WI38 (cell line): ENCODE results near the gene SCP2D1.

Source experiments
- H3K4me3 ChIP-seq: 2 replicates; pipeline ENCODE4 v1.5.1; 2011; ENCODE audit warnings: low read depth, mild to moderate bottlenecking, control low read depth, low read length
- TF ChIP-seq, protein P1 (sequence below): IDR thresholded peaks from 2 replicates; pipeline ENCODE4 v1.5.1; 2012; ENCODE audit warnings: low read depth, mild to moderate bottlenecking, control low read depth, low read length

Gene SCP2D1

DNA sequence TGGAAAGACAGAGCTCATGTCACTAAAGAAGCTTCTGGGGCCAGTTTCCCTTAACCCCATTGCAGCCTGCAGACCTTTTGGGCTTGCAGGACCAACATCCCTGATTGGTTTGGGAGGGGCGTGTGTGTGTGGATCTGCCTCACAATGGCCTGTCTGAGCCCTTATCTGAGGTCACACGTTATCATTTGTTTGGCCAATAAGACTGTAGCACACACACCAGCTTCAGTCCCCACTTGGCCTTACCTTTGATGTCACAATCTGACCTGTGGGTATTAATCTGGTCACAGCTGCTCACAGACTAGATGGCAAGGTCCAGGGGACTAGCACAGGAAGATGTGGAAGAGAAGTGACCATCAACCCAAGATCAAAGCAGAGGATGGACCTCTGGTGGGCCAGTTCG lies at the start of gene SCP2D1:
Gene SCP2D1, plus strand, starts transcription at position 301 of the 400 bp plus-strand sequence. Its CDS starts 33 bp downstream, at position 334.
- TF ChIP-seq, protein P1, sequence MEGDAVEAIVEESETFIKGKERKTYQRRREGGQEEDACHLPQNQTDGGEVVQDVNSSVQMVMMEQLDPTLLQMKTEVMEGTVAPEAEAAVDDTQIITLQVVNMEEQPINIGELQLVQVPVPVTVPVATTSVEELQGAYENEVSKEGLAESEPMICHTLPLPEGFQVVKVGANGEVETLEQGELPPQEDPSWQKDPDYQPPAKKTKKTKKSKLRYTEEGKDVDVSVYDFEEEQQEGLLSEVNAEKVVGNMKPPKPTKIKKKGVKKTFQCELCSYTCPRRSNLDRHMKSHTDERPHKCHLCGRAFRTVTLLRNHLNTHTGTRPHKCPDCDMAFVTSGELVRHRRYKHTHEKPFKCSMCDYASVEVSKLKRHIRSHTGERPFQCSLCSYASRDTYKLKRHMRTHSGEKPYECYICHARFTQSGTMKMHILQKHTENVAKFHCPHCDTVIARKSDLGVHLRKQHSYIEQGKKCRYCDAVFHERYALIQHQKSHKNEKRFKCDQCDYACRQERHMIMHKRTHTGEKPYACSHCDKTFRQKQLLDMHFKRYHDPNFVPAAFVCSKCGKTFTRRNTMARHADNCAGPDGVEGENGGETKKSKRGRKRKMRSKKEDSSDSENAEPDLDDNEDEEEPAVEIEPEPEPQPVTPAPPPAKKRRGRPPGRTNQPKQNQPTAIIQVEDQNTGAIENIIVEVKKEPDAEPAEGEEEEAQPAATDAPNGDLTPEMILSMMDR, result no peak

DNA sequence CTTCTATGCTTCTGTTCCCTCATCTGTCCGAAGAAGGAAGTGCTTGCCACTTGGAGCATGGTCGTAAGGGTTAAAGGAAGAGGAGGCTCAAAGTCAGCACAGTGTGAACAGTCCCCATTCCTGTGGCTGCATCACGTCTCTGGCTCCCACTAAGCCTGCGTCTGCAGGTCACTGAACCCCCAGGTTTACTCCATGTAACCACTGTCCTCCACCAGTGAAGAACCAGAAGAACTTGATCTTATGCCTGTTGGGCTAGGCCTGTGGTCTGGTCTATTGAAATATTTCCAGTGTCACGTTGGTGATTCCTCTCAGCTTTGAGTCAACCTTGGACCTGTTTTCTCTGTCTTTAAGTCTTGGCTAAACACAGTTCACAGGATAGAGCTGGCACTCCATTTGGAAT lies 45.9 kb upstream of the SCP2D1 start:
- no peak overlapping the region for H3K4me3 ChIP-seq
- TF ChIP-seq, protein P1, result no peak

More for the DNA sequence above, at the start of gene SCP2D1:
- H3K4me3 ChIP-seq, result no peak within 1 kb of the TSS

DNA sequence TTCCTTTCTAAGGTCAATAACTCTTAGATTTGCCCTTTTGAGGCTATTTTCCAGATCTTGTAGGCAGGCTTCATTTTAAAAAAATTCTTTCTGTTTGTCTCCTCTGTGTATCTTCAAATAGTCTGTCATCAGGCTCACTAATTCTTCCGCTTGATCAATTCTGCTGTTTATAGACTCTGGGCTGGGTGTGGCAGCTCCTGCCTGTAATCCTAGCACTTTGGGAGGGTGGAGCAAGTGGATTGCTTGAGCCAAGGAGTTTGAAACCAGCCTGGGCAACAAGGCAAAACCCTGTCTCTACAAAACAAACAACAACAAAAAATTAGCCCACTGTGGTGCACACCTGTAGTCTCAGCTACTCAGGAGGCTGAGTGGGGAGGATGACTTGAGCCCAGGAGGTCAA lies 40.0 kb upstream of the SCP2D1 start:
- TF ChIP-seq, protein P1, result no peak
- H3K4me3 ChIP-seq, result no peak overlapping the region

DNA sequence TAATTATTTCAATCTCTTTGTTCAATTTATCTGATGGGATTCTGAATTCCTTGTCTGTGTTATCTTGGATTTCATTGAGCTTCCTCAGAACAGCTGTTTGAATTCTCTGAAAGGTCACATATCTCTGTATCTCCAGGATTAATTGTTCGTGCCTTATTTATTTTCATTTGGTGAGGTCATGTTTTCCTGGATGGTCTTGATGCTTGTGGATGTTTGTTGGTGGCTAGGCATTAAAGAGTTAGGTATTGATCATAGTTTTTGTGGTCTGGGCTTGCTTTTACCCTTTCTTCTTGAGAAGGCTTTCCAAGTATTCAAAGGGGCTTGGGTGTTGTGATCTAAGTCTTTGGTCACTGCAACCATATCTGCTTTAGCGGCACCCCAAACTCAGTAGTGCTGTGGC lies 39.4 kb upstream of the SCP2D1 start:
- TF ChIP-seq, protein P1, result no peak
- no peak overlapping the region for H3K4me3 ChIP-seq

DNA sequence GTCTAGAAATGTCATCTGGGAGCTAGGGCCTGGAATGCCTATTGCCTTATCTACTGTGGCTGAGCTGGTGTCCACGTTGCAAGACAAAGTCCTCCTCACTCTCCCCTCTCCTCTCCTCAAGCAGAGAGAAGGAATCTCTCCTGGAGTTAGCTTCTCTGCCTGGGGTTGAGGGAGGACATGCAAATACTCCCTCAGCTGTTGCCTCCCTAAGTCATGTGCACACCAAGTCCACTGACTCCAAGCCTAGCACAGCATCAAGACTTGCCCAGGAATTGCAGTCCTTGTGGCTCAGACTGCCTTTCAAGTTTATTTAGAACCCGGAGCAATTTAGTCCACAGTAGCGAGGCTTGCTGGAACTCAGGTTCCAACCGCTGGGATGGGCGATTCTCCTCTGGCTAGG lies 38.0 kb upstream of the SCP2D1 start:
- H3K4me3 ChIP-seq, result no peak overlapping the region
- TF ChIP-seq, protein P1, result no peak

DNA sequence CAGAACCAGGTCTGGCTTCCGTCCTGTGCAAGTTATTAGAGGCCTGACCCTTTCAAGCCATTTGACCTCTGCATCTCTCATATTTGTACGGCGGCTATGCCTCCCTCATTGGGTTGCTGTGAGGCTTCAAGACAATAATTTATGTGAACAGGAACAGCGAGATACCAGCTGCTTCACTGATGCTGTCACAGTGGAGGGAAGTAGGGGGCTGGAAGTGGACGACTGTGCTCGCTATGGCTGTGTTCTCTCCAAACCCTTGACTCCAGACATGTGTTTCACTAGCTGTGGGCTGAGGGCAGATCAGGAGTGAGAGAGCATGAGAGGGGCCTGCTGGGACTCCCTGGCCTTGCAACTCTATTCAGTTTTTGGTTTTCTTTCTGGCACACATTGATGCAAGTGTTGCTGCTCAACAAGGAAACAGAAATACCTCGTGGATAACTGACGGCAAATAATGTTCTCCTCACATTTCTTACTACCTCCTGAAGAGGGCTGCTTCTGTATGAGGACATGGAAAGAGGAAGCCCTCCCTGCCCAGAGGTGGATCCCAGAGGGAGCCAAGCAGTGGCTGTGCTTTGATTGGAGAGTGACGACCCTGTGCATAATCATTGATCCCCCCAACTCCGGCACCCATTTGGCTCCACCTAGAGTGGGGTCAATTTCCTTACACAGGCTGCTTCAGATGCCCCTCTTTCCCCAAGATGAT lies 34.7 kb upstream of the SCP2D1 start:
- TF ChIP-seq, protein P1, result no peak
- H3K4me3 ChIP-seq, result no peak overlapping the region

DNA sequence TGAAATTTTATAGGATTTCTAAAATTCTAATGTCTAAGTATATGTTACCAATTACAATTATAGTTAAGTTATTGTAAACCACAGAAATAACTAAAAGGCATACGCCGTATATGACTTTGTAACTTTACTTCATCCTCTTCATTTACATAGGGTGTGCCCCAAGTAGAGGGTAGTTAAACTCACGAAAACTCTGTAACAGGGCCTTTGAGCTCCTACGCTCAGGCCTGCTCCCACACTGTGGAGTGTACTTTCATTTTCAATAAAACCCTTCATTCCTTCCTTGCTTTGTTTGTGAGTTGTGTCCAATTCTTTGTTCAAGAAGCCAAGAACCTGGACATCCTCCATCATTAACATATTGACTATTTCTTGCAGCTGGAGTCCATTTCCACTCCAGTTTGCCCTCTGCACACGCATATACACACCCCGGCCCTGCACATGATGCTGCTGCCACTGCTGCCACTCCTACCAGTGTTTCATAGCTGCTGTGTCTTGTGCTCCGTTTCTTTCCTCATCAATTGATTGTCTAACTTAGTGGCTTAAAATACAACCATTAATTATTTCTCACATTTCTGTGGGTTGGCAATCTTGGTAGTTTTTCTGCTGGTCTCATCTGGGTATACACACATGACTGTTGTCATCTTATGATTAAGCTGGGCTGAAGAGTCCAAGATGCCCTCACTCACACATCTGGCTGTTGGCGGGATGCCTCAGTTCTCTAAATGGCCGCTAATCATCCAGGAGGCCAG lies 33.0 kb upstream of the SCP2D1 start:
- H3K4me3 ChIP-seq, result no peak overlapping the region
- TF ChIP-seq, protein P1, result no peak
